NAMALWA (cell line): ENCODE results near the gene PCDH19.

ENCODE experiments used
- DNase-seq: peaks from one replicate; pipeline ENCODE4 v3.0.0-alpha.2; 2015; ENCODE audit warnings: low spot score

PCDH19 gene

GRCh38 chrX:100404851-100405250 is 5.2 kb downstream of the PCDH19 start:
- no peak for DNase-seq

DNA sequence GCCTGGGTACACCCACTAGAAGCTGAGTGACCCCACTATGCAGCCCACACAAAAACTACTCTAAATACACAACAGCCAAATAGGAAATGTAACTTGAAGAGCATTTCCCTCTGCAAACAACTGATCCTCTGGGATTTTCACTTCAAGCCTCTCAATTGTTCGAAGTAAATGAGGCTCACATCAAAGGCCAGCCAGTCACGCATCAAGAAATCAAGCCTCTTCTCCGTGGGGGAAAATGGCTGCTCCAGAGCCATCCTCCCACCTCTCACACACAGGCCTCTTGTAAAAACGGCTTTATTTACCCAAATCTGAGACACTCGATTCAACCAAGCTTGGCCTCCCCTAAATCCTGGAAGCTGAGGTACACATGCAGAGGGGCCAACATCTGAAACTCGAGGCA is 14.3 kb downstream of the PCDH19 start:
- DNase-seq: no peak

GRCh38 chrX:100381619-100382018 is 28.5 kb downstream of the PCDH19 start:
- no peak for DNase-seq

DNA sequence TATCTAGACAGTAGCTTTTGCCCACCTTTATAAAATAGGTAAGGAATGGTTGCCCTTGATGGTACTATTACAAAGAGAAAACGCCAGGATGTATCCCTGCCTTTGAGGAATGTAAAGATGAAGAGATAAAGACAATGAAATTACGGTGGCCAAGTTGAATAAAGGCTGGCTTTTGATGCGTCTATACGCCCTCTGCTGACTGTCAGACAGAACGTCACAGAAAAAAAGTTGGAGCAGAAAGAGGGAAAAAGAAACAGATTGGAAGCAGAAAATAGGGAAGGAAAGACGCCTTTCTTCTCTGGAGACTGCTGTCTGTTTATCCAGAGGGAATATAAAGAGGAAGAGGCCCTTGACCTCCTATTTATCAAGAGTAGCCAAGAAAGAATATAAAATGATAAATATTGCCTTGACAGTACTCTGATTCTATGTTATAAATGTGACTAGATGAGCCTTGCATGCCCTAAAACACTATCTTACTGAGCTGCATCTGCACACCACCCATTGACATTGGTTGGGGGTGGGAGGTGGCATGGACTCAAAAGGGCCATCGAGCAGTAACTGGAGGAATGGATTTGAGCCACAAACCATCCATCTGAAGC is 30.6 kb downstream of the PCDH19 start:
- peak; percentile 21 for DNase-seq

GRCh38 chrX:100377826-100378225 is 32.2 kb downstream of the PCDH19 start:
- no peak for DNase-seq

GRCh38 chrX:100376576-100376975 is 33.5 kb downstream of the PCDH19 start:
- DNase-seq: no peak

- no peak for DNase-seq
These were observed 36.4 kb downstream of the PCDH19 start for GRCh38 chrX:100373673-100374072.

DNA sequence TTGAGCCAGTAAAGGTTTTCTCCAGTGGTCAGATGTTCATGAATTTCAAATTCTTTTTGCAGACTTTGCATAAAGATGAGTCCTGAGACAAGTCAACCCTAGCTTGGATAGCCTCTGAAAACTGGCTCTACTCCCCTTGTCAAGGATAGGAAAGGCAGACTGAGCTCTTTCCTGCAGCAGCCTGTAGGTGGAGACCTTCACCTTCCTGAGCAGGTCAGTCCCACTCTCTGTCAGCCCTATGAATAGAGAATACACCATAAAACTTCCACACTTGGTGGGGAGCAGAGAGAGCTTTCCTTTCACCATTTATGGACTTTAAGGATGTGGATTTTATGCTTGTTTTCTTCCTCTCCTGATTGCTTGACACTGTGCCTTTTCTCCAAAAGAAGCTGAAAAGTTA is 41.9 kb downstream of the PCDH19 start:
- DNase-seq: peak; percentile 16

DNA sequence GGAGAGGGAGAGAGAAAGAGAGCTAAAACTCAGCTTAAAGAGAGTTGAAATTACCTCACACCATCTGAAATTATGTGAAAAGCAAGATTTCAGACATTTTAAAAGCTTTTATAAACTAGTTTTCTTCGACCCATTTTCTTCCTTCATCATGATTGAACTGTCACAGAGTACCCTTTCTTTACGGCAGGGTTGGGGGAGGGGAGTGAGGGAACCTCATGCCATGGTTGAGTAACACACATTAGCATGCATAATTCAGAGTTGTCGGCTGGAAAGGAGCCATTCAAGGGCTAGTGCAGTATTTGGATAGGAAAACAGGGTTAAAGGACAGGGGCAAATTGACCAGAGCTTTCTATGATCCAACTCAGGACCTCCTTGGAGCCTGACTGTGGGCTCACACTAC is 46.2 kb downstream of the PCDH19 start:
- no peak for DNase-seq

GRCh38 chrX:100358766-100359165 is 51.3 kb downstream of the PCDH19 start:
- DNase-seq: no peak

GRCh38 chrX:100356351-100356896 is 53.6 kb downstream of the PCDH19 start:
- DNase-seq: no peak

GRCh38 chrX:100355680-100356079 is 54.4 kb downstream of the PCDH19 start:
- DNase-seq: no peak

DNA sequence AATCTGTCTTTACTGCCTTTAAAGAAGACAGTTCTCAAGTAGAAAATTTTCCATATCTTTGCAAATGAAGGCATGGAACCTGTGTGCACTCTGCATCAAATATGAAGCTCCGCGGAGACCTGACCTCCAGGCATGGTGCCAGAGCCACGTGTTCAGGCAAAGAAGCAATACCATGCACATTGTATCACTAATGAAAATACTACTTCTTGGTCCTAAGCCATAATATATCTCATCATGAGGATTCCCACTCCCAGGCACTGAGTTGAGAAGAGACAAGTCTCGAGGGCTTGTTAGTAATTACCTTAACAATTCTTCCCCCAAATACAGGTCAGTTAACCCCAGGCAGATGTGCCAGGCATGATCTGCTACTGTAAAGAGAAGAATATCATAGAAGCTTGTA is 56.7 kb downstream of the PCDH19 start:
- DNase-seq: no peak

- DNase-seq: no peak
These were observed 59.2 kb downstream of the PCDH19 start for GRCh38 chrX:100350704-100351489.

DNA sequence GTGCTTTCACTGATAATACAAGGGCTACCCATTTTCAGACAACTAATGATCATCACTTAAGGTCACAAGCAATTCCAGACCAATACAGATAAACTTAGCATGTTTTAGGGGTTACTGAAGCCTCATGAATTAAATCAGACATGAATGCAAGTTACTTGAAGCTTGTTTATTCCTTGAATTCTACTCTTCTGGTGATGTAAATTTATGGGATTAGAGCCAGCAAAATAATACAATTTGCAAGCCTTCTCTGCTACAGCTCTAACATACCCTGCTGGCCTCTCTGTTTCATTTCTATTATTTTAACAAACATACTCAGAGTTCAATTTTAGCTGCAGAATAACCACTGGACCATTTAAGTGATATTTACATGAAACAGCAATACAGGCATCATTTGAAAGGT is 60.7 kb downstream of the PCDH19 start:
- DNase-seq: no peak

GRCh38 chrX:100341142-100341510 is 68.9 kb downstream of the PCDH19 start:
- no peak for DNase-seq

- no peak for DNase-seq
These were observed 69.5 kb downstream of the PCDH19 start for GRCh38 chrX:100340491-100341141.

DNA sequence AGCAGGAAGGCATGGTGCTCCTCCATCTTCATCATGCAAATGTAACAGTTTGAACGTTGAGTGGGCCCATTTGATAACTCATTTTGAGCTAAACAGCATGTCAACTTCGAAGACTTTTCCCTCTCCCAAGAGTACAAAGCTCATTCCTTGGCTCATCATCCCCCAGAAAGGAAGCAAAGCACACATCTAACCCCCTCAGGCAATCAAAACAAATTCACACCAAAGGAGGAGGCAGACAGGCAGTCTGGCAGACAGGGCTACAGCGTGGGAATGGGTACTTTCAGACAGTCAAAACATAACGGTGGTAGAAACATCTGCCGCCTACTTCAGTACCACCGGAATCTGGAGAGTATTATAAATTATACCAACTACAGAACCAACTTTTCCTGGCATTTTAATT is 81.7 kb downstream of the PCDH19 start:
- no peak for DNase-seq

DNA sequence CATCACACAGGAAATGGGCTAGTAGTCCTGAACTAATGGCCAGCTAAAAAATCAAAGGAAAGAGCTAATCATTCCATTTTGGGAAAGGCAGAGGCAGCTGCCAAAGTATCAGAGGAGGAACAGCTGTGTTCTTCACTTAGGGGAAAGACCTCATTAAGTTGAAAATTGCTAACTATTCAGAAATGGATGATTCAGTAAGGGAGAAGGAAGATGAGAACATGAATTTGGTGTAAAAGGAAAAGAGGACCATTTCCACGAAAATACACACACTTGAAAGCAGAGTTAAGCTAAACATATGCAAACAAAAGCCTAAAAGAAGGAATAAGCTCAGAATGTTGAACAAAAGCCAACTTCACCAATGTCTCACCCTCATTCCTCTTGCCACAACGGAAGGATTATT is 90.4 kb downstream of the PCDH19 start:
- no peak for DNase-seq

GRCh38 chrX:100316987-100317386 is 93.1 kb downstream of the PCDH19 start:
- no peak for DNase-seq

DNA sequence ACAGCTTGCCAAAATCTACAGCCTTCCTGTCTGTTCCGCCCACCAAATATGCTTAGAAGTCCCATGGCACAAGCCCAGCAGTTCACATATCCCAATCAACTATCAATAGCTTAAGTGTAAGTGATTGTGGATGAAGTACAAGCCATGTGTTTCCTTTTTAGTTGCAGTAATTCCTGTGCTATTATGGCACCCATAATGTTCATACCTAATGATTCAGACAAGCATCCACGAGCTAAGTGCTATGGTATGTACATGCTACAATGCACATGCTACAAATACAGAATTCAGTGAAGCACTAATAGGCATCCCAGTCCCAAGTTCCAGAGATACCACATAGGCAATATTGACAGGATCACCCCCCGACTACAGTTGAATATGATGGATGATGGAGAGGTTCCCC is 94.5 kb downstream of the PCDH19 start:
- DNase-seq: no peak

GRCh38 chrX:100299559-100299958 is 110.5 kb downstream of the PCDH19 start:
- DNase-seq: no peak

DNA sequence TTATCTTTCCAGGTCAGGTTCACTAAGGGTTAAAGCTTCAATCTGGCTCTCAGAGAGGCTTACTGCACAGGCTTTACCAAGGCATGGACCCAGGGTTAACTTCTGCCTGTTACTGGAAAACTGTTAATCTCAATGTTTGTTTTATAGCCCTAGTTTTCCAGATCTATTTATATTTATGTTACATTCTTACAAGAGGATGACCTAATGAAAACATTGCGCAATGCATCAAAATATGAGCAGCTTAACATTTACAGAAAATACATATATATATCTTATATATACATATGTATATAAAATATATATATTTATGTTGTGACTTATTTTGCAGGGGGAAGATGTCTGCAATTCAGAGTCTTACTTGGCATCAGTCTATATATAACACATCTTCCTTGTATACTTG is 112.3 kb downstream of the PCDH19 start:
- DNase-seq: no peak
